IMR-90 (cell line): Measurements from ENCODE around the gene ETFA. TPM values are rescaled to one million over a fixed set of nuclear protein-coding genes. Genes with fewer than 3 reads are reported as not detected.

ENCODE experiments used
- ATAC-seq: fragments of 200-7000 bp; cut with Tn5 transposase; 2 replicates; pipeline ENCODE4 v1.9.1; 2020; ENCODE audit warnings: low read depth, mild to moderate bottlenecking, moderate library complexity
- BruUV-seq: library from RNA; stranded (reverse); fragments of 400-500 nt; replicated peaks from 2 replicates; lab custom pipeline; 2021; lab: Mats Ljungman, UMichigan
- CTCF ChIA-PET: fragments of 300-600 bp; formaldehyde crosslinking; extraction: SDS; loops from one replicate; lab custom pipeline; 2021; ENCODE audit warnings: antibody characterized with exemption; lab: Yijun Ruan, JAX
- POLR2A ChIA-PET: fragments of 300-600 bp; sonication (Branson Sonifier 250); formaldehyde crosslinking; loops from one replicate; lab custom pipeline; 2022; ENCODE audit warnings: antibody characterized with exemption; ENCODE audit not compliant: unreplicated experiment; lab: Charles Lee
- DNase-seq: peaks from one replicate; pipeline ENCODE4 v3.0.0; 2013
- H2AFZ ChIP-seq: replicated peaks from 2 replicates; pipeline ENCODE3; 2013; ENCODE audit warnings: low read length, mild to moderate bottlenecking; ENCODE audit not compliant: poor library complexity
- H2AK5ac ChIP-seq: 2 replicates; pipeline ENCODE4 v1.6.1; 2013; ENCODE audit warnings: low read depth, low read length, inconsistent platforms
- H2AK9ac ChIP-seq: replicated peaks from 2 replicates; pipeline ENCODE3; 2013; ENCODE audit warnings: mild to moderate bottlenecking, low read depth, low read length, moderate library complexity; ENCODE audit not compliant: poor library complexity
- H2BK120ac ChIP-seq: 2 replicates; pipeline ENCODE4 v1.6.1; 2013; ENCODE audit warnings: low read depth, low read length, inconsistent platforms
- H2BK15ac ChIP-seq: 3 replicates; pipeline ENCODE4 v1.6.1; 2013; ENCODE audit warnings: low read depth, low read length, inconsistent platforms
- H2BK20ac ChIP-seq: 2 replicates; pipeline ENCODE4 v1.6.1; 2013; ENCODE audit warnings: low read depth, mild to moderate bottlenecking, inconsistent platforms, low read length, moderate library complexity
- H2BK5ac ChIP-seq: 2 replicates; pipeline ENCODE4 v1.6.1; 2013; ENCODE audit warnings: mild to moderate bottlenecking, low read depth, low read length, inconsistent platforms; ENCODE audit not compliant: poor library complexity, severe bottlenecking
- H3K14ac ChIP-seq: replicated peaks from 2 replicates; pipeline ENCODE4 v1.6.1; 2013; ENCODE audit warnings: low read depth, low read length, inconsistent platforms
- H3K18ac ChIP-seq: 2 replicates; pipeline ENCODE4 v1.6.1; 2013; ENCODE audit warnings: low read depth, low read length, control low read depth
- H3K23ac ChIP-seq: 2 replicates; pipeline ENCODE4 v1.6.1; 2013; ENCODE audit warnings: low read depth, low read length, inconsistent platforms
- H3K27ac ChIP-seq: 2 replicates; pipeline ENCODE4 v1.5.1; 2013; ENCODE audit warnings: mild to moderate bottlenecking, control low read depth, low read length; ENCODE audit not compliant: insufficient read depth
- H3K27me3 ChIP-seq: 2 replicates; pipeline ENCODE4 v1.6.1; 2013; ENCODE audit warnings: low read length; ENCODE audit not compliant: control insufficient read depth, insufficient read depth
- H3K36me3 ChIP-seq: 2 replicates; pipeline ENCODE4 v1.6.1; 2013; ENCODE audit warnings: low read length, mixed read lengths; ENCODE audit not compliant: control insufficient read depth, insufficient read depth
- H3K4ac ChIP-seq: 2 replicates; pipeline ENCODE4 v1.6.1; 2013; ENCODE audit warnings: low read depth, low read length, inconsistent platforms
- H3K4me1 ChIP-seq: 2 replicates; pipeline ENCODE4 v1.6.1; 2013; ENCODE audit warnings: low read length, mixed read lengths; ENCODE audit not compliant: control insufficient read depth, insufficient read depth
- H3K4me2 ChIP-seq: 2 replicates; pipeline ENCODE4 v1.6.1; 2013; ENCODE audit warnings: low read depth, mild to moderate bottlenecking, control low read depth, low read length, moderate library complexity
- H3K4me3 ChIP-seq: 2 replicates; pipeline ENCODE4 v1.5.1; 2013; ENCODE audit warnings: low read depth, mild to moderate bottlenecking, control low read depth, low read length, moderate library complexity; ENCODE audit not compliant: insufficient read depth
- H3K56ac ChIP-seq: 2 replicates; pipeline ENCODE4 v1.6.1; 2013; ENCODE audit warnings: low read length, inconsistent platforms; ENCODE audit not compliant: insufficient read depth; ENCODE audit errors: extremely low read depth
- H3K79me1 ChIP-seq, 2 experiments: 2 replicates each; pipeline ENCODE4 v1.6.1; 2013; ENCODE audit warnings: low read length in 2 of 2, inconsistent platforms in 1 of 2, low read depth in 1 of 2
- H3K9ac ChIP-seq: 2 replicates; pipeline ENCODE4 v1.6.1; 2013; ENCODE audit warnings: low read depth, low read length, control low read depth
- H3K9me1 ChIP-seq: 2 replicates; pipeline ENCODE4 v1.6.1; 2013; ENCODE audit warnings: low read length, inconsistent platforms; ENCODE audit not compliant: insufficient read depth
- H3K9me3 ChIP-seq: 2 replicates; pipeline ENCODE4 v1.6.1; 2013; ENCODE audit warnings: low read length; ENCODE audit not compliant: control insufficient read depth, insufficient read depth
- H4K20me1 ChIP-seq: 2 replicates; pipeline ENCODE4 v1.6.1; 2013; ENCODE audit warnings: low read length, inconsistent platforms; ENCODE audit not compliant: insufficient read depth
- H4K5ac ChIP-seq: 2 replicates; pipeline ENCODE4 v1.6.1; 2013; ENCODE audit warnings: mild to moderate bottlenecking, low read depth, low read length, control low read depth
- H4K8ac ChIP-seq, 2 experiments: 2 replicates each; pipeline ENCODE4 v1.6.1; 2013; ENCODE audit warnings: low read depth in 2 of 2, low read length in 2 of 2, control low read depth in 1 of 2, inconsistent platforms in 1 of 2
- H4K91ac ChIP-seq: 2 replicates; pipeline ENCODE4 v1.6.1; 2013; ENCODE audit warnings: low read depth, low read length, inconsistent platforms; ENCODE audit not compliant: insufficient read depth
- CEBPB ChIP-seq: IDR thresholded peaks from 2 replicates; pipeline ENCODE4 v1.6.1; 2012; ENCODE audit warnings: low read depth, low read length, improper control_type of control experiment
- CHD1 ChIP-seq: IDR thresholded peaks from 2 replicates; pipeline ENCODE4 v1.6.1; 2012; ENCODE audit warnings: low read depth, low read length, improper control_type of control experiment
- FOS ChIP-seq: fragments of 150-350 bp; IDR thresholded peaks from 2 replicates; pipeline ENCODE4 v1.6.1; 2016; ENCODE audit warnings: low read depth, low read length
- MAZ ChIP-seq: IDR thresholded peaks from 2 replicates; pipeline ENCODE4 v1.6.1; 2012; ENCODE audit warnings: low read depth, mild to moderate bottlenecking, low read length, improper control_type of control experiment, moderate library complexity, borderline replicate concordance
- NFE2L2 ChIP-seq: fragments of 150-350 bp; IDR thresholded peaks from 2 replicates; pipeline ENCODE4 v1.6.1; 2016; ENCODE audit warnings: low read depth, mild to moderate bottlenecking, low read length
- POLR2A ChIP-seq: IDR thresholded peaks from 2 replicates; pipeline ENCODE4 v1.6.1; 2012; ENCODE audit warnings: mild to moderate bottlenecking, low read depth, low read length
- RAD21 ChIP-seq: IDR thresholded peaks from 2 replicates; pipeline ENCODE4 v1.6.1; 2012; ENCODE audit warnings: low read length, improper control_type of control experiment
- WGBS, 2 experiments: methylation state at CpG; one replicate each; pipeline versions ENCODE4 v1.1.5 to v1.1.7; 2013; ENCODE audit warnings: missing lambda C conversion rate in 2 of 2; ENCODE audit not compliant: insufficient read length in 1 of 2; ENCODE audit errors: extremely low coverage in 2 of 2; 5-methylcytosine and 5-hydroxymethylcytosine counted together
- dilution Hi-C: fragments of 300-500 bp; cut with HindIII; formaldehyde crosslinking; loops from one replicate; pipeline ENCODE4 v1.14.3; 2018; ENCODE audit warnings: low sequenced_read_pairs; ENCODE audit not compliant: unreplicated experiment
- in situ Hi-C: fragments of 300-500 bp; cut with MboI; formaldehyde crosslinking; loops from 3 replicates; pipeline ENCODE4 v1.14.3; 2019; ENCODE audit warnings: low sequenced_read_pairs, inconsistent platforms, mixed read lengths
- intact Hi-C: fragments of 100-400 bp; cut with micrococcal nuclease; formaldehyde crosslinking; loops from 2 replicates; pipeline ENCODE4 v1.10.0; 2022
- polyA plus RNA-seq, 3 experiments: library from polyadenylated mRNA; depleted of rRNA; stranded (reverse); fragments of >200 nt; gene quantifications; 2 replicates each; pipeline ENCODE4 v1.2.3, GENCODE V29; 2012; ENCODE audit warnings: low replicate concordance in 1 of 3
- total RNA-seq: library from RNA; depleted of rRNA; stranded (reverse); fragments of >200 nt; gene quantifications from 2 replicates; pipeline ENCODE4 v1.2.3, GENCODE V29; 2012
- TF ChIP-seq, protein P1 (sequence below): fragments of 150-350 bp; IDR thresholded peaks from 2 replicates; pipeline ENCODE4 v1.6.1; 2017; ENCODE audit warnings: mild to moderate bottlenecking, antibody characterized with exemption, low read length, low read depth
- TF ChIP-seq, protein P2 (sequence below): conservative IDR thresholded peaks from 2 replicates; pipeline ENCODE4 v1.5.1; 2012; ENCODE audit warnings: mild to moderate bottlenecking, low read depth, low read length, improper control_type of control experiment

The ETFA gene
- total and polyA plus RNA-seq, 2 of the 4 experiments (the other 2 are of a cell fraction): 115 to 172 TPM

DNA sequence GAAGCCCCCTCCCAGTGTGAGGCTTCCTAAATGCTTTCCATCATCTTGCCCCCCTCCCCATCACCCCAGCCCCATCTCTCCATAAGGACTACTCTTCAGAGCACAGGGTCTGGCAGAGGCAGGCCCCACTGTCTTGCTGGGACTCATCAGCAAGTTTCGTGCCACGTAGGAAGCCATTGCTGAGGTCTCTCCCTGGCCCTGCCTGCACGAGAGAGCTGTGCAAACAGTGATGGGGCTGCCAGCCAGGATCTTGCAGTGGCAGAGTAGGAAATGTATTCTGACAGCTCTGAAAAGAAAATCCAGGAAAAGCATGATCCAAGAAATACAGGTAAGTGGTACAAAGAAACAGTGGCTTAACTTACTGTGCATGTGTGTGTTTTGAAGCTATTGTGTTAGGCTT is 47.9 kb upstream of the ETFA start:
- CTCF ChIA-PET: no interaction called here
- no peak for ATAC-seq

More for the DNA sequence above, 47.9 kb upstream of the ETFA start:
- no peak overlapping the region for H3K27ac ChIP-seq
- no peak overlapping the region for H2BK15ac ChIP-seq
- H2BK5ac ChIP-seq: no peak overlapping the region
- POLR2A ChIA-PET: no interaction called here
- H3K18ac ChIP-seq: no peak overlapping the region
- intact Hi-C loops (no loop called here), in situ Hi-C loops (no loop called here), dilution Hi-C loops (no loop called here)
- TF ChIP-seq CEBPB (no peak), CHD1 (no peak), RAD21 (no peak), NFE2L2 (no peak), MAZ (no peak), FOS (no peak), POLR2A (no peak)
- TF ChIP-seq, protein P1, sequence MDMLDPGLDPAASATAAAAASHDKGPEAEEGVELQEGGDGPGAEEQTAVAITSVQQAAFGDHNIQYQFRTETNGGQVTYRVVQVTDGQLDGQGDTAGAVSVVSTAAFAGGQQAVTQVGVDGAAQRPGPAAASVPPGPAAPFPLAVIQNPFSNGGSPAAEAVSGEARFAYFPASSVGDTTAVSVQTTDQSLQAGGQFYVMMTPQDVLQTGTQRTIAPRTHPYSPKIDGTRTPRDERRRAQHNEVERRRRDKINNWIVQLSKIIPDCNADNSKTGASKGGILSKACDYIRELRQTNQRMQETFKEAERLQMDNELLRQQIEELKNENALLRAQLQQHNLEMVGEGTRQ: no peak
- TF ChIP-seq, protein P2, sequence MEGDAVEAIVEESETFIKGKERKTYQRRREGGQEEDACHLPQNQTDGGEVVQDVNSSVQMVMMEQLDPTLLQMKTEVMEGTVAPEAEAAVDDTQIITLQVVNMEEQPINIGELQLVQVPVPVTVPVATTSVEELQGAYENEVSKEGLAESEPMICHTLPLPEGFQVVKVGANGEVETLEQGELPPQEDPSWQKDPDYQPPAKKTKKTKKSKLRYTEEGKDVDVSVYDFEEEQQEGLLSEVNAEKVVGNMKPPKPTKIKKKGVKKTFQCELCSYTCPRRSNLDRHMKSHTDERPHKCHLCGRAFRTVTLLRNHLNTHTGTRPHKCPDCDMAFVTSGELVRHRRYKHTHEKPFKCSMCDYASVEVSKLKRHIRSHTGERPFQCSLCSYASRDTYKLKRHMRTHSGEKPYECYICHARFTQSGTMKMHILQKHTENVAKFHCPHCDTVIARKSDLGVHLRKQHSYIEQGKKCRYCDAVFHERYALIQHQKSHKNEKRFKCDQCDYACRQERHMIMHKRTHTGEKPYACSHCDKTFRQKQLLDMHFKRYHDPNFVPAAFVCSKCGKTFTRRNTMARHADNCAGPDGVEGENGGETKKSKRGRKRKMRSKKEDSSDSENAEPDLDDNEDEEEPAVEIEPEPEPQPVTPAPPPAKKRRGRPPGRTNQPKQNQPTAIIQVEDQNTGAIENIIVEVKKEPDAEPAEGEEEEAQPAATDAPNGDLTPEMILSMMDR: no peak
- no peak overlapping the region for H4K91ac ChIP-seq
- no peak overlapping the region for H3K56ac ChIP-seq
- H3K27me3 ChIP-seq: no peaks in the 10 kb centered on the region
- BruUV-seq: no TSS peak
- H3K14ac ChIP-seq: no peak overlapping the region
- no peaks in the 10 kb centered on the region for H4K20me1 ChIP-seq
- no peaks in the 10 kb centered on the region for H3K79me1 ChIP-seq
- H2BK120ac ChIP-seq: no peak overlapping the region
- H2AK5ac ChIP-seq: no peak overlapping the region
- no peak overlapping the region for H2AK9ac ChIP-seq
- H3K4ac ChIP-seq: no peak overlapping the region
- no peak overlapping the region for H3K4me2 ChIP-seq
- H3K4me1 ChIP-seq: no peaks in the 10 kb centered on the region
- H3K36me3 ChIP-seq: no peaks in the 10 kb centered on the region
- no peaks in the 10 kb centered on the region for H3K9me3 ChIP-seq
- no peaks in the 10 kb centered on the region; the same call in 1 of the 2 replicates for H3K9me1 ChIP-seq
- no peak overlapping the region for H4K8ac ChIP-seq
- H4K5ac ChIP-seq: no peak overlapping the region
- H3K23ac ChIP-seq: no peak overlapping the region
- WGBS, 2 experiments: no CpG with 5 or more reads among the region's 3 CpGs
- no peak overlapping the region for H2BK20ac ChIP-seq
- no peak overlapping the region for H2AFZ ChIP-seq
- H3K9ac ChIP-seq: no peak overlapping the region
- H3K4me3 ChIP-seq: no peak overlapping the region
- DNase-seq: no peak
